DND-41 (cell line): ENCODE measurements around the gene DYDC1.

Source experiments
- CTCF ChIP-seq: IDR thresholded peaks from 2 replicates; pipeline ENCODE4 v1.5.1; 2012; ENCODE audit warnings: borderline replicate concordance, low read length, moderate library complexity, mild to moderate bottlenecking; ENCODE audit not compliant: poor library complexity, severe bottlenecking; ENCODE audit errors: extremely low read depth
- EZH2 ChIP-seq: IDR thresholded peaks from 3 replicates; pipeline ENCODE4 v1.6.1; 2012; ENCODE audit warnings: borderline replicate concordance, low read depth, mild to moderate bottlenecking, moderate library complexity, low read length, inconsistent platforms; ENCODE audit not compliant: severe bottlenecking

GRCh38 chr10:80350251-80350650 lies 6.3 kb downstream of the DYDC1 start:
- no peak for TF ChIP-seq CTCF
- no peak for TF ChIP-seq EZH2
